DND-41 (cell line): ENCODE results near the gene SLC16A6.
"Not testable (repeated sequence)": the region's sequence is repeated elsewhere in the genome, so short reads cannot be mapped to it uniquely, and the experiment has no call there.

Experiments
- EZH2 ChIP-seq: IDR thresholded peaks from 3 replicates; pipeline ENCODE4 v1.6.1; 2012; ENCODE audit warnings: borderline replicate concordance, low read depth, mild to moderate bottlenecking, moderate library complexity, low read length, inconsistent platforms; ENCODE audit not compliant: severe bottlenecking
- TF ChIP-seq, protein P1 (sequence below): IDR thresholded peaks from 2 replicates; pipeline ENCODE4 v1.5.1; 2012; ENCODE audit warnings: borderline replicate concordance, low read length, moderate library complexity, mild to moderate bottlenecking; ENCODE audit not compliant: poor library complexity, severe bottlenecking; ENCODE audit errors: extremely low read depth

DNA sequence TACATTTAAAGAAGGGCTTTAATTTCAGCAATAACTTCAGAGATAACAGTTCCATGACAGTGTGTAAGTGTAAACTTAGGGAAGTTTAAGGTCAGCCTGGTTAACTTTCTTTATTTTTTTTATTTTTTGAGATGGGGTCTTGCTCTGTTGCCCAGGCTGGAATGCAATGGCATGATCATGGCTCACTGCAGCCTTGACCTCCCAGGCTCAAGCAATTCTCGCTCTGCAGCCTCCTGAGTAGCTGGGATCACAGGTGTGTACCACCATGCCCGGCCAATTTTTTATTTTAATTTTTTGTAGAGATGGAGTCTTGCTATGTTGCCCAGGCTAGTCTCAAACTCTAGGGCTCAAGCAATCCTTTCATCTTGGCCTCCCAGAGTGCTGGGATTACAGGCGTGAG, 14.6 kb downstream of the SLC16A6 start:
- TF ChIP-seq, protein P1, sequence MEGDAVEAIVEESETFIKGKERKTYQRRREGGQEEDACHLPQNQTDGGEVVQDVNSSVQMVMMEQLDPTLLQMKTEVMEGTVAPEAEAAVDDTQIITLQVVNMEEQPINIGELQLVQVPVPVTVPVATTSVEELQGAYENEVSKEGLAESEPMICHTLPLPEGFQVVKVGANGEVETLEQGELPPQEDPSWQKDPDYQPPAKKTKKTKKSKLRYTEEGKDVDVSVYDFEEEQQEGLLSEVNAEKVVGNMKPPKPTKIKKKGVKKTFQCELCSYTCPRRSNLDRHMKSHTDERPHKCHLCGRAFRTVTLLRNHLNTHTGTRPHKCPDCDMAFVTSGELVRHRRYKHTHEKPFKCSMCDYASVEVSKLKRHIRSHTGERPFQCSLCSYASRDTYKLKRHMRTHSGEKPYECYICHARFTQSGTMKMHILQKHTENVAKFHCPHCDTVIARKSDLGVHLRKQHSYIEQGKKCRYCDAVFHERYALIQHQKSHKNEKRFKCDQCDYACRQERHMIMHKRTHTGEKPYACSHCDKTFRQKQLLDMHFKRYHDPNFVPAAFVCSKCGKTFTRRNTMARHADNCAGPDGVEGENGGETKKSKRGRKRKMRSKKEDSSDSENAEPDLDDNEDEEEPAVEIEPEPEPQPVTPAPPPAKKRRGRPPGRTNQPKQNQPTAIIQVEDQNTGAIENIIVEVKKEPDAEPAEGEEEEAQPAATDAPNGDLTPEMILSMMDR: not testable (repeated sequence)
- TF ChIP-seq EZH2: not testable (repeated sequence)
